HepG2 (cell line): ENCODE measurements around the gene OR1N2. TPM values are rescaled to one million over a fixed set of nuclear protein-coding genes. Genes with fewer than 3 reads are reported as not detected.

Experiments used
- ATAC-seq: fragments of 200-7000 bp; cut with Tn5 transposase; 3 replicates; pipeline ENCODE4 v1.9.1; 2020; ENCODE audit warnings: mild to moderate bottlenecking, moderate library complexity
- BruUV-seq: library from RNA; stranded (reverse); fragments of 400-500 nt; replicated peaks from 2 replicates; lab custom pipeline; 2021; lab: Mats Ljungman, UMichigan
- CTCF ChIA-PET: fragments of 300-600 bp; formaldehyde crosslinking; extraction: SDS; loops from one replicate; lab custom pipeline; 2021; ENCODE audit warnings: low total read pairs, inconsistent platforms, low intra/inter-chr PET ratio; lab: Yijun Ruan, JAX
- POLR2A ChIA-PET: fragments of 350-600 bp; sonication (Branson Sonifier 250); formaldehyde crosslinking; loops from one replicate; lab custom pipeline; 2020; ENCODE audit warnings: antibody characterized with exemption, inconsistent platforms; lab: Yijun Ruan, JAX
- DNase-seq: peaks from one replicate; pipeline ENCODE4 v3.0.0-alpha.2; 2015; ENCODE audit warnings: low spot score
- FAIRE-seq: peaks from 3 replicates; lab custom pipeline; 2011; peaks lifted over from hg19 to GRCh38; lab: Jason Lieb, UNC
- H2AFZ ChIP-seq: one replicate; pipeline ENCODE4 v1.6.1; 2011; ENCODE audit warnings: low read length, inconsistent platforms
- H3K27ac ChIP-seq: fragments of 300-600 bp; 3 replicates; pipeline ENCODE4 v1.8.0; 2011; ENCODE audit warnings: mixed run types, mild to moderate bottlenecking, mixed read lengths, low read length, inconsistent platforms; ENCODE audit not compliant: insufficient read depth; ENCODE audit errors: extremely low read length
- H3K27me3 ChIP-seq, 2 experiments: fragments of 200-600 bp in 1 of 2; 2 replicates in 1 of 2; 3 replicates in 1 of 2; pipeline versions ENCODE4 v1.6.0 to v1.8.0; 2011; ENCODE audit warnings: low read length in 2 of 2, mild to moderate bottlenecking in 2 of 2, moderate library complexity in 2 of 2, inconsistent platforms in 1 of 2; ENCODE audit not compliant: insufficient read depth in 2 of 2, control insufficient read depth in 1 of 2
- H3K36me3 ChIP-seq, 2 experiments: fragments of 200-600 bp in 1 of 2; replicated peaks in 1 of 2; 2 replicates in 1 of 2; 3 replicates in 1 of 2; pipeline versions ENCODE4 v1.5.1 to v1.8.0; 2011; ENCODE audit warnings: low read length in 2 of 2, inconsistent platforms in 1 of 2; ENCODE audit not compliant: insufficient read depth in 2 of 2, control insufficient read depth in 1 of 2
- H3K4me1 ChIP-seq: 2 replicates; pipeline ENCODE4 v1.5.1; 2012; ENCODE audit warnings: low read length, inconsistent platforms; ENCODE audit not compliant: insufficient read depth
- H3K4me2 ChIP-seq: 2 replicates; pipeline ENCODE4 v1.6.0; 2011; ENCODE audit warnings: low read depth, low read length, inconsistent platforms
- H3K4me3 ChIP-seq, 3 experiments: fragments of 200-600 bp in 1 of 3; sonication (generic), shearing (Covaris generic) in 1 of 3; replicated peaks in 1 of 3; 2 replicates each; pipeline ENCODE4 v1.5.1; 2011 to 2016; ENCODE audit warnings: low read length in 3 of 3, inconsistent platforms in 2 of 3, low read depth in 2 of 3, mild to moderate bottlenecking in 2 of 3, control low read depth in 1 of 3, mixed read lengths in 1 of 3; ENCODE audit not compliant: insufficient read depth in 1 of 3
- H3K79me2 ChIP-seq: one replicate; pipeline ENCODE4 v1.6.1; 2011; ENCODE audit warnings: low read length, inconsistent platforms; ENCODE audit not compliant: insufficient read depth
- H3K9ac ChIP-seq: 2 replicates; pipeline ENCODE4 v1.6.0; 2011; ENCODE audit warnings: mild to moderate bottlenecking, low read depth, low read length, inconsistent platforms; ENCODE audit not compliant: insufficient read depth
- H3K9me3 ChIP-seq: 2 replicates; pipeline ENCODE4 v1.5.1; 2012; ENCODE audit warnings: mild to moderate bottlenecking, low read length
- H4K20me1 ChIP-seq: 2 replicates; pipeline ENCODE4 v1.6.0; 2011; ENCODE audit warnings: inconsistent platforms, mild to moderate bottlenecking, low read length, moderate library complexity; ENCODE audit not compliant: insufficient read depth
- GABPA ChIP-seq, 2 experiments: IDR thresholded peaks; 2 replicates each; pipeline ENCODE4 v1.6.1; 2011 to 2016; ENCODE audit warnings: low read depth in 2 of 2, low read length in 1 of 2, missing biosample characterization in 1 of 2, missing genetic modification characterization in 1 of 2
- GATAD1 ChIP-seq: IDR thresholded peaks from 2 replicates; pipeline ENCODE4 v1.6.1; 2016; ENCODE audit warnings: missing genetic modification reagents, missing compliant biosample characterization
- STAT5B ChIP-seq: sonication (generic); formaldehyde crosslinking; IDR thresholded peaks from 2 replicates; pipeline ENCODE4 v1.4.0; 2020; ENCODE audit warnings: missing genetic modification reagents
- TARDBP ChIP-seq: sonication (generic); formaldehyde crosslinking; IDR thresholded peaks from 2 replicates; pipeline ENCODE4 v1.8.0; 2022; ENCODE audit warnings: mild to moderate bottlenecking, missing genetic modification reagents
- ZNF136 ChIP-seq: sonication (generic); formaldehyde crosslinking; IDR thresholded peaks from 2 replicates; pipeline ENCODE4 v1.8.1; 2022; ENCODE audit warnings: low read depth, mild to moderate bottlenecking, moderate library complexity, missing genetic modification reagents
- ZNF615 ChIP-seq: sonication (generic); formaldehyde crosslinking; IDR thresholded peaks from 2 replicates; pipeline ENCODE4 v1.5.0; 2020; ENCODE audit warnings: mild to moderate bottlenecking, missing genetic modification reagents, borderline replicate concordance
- ZSCAN29 ChIP-seq: sonication (generic); formaldehyde crosslinking; conservative IDR thresholded peaks from 2 replicates; pipeline ENCODE4 v1.4.0; 2020; ENCODE audit warnings: mild to moderate bottlenecking, missing genetic modification reagents
- WGBS: methylation state at CpG from one replicate; pipeline ENCODE4 v1.1.6; 2017; ENCODE audit warnings: low lambda C conversion rate; 5-methylcytosine and 5-hydroxymethylcytosine counted together
- in situ Hi-C: cut with HindIII; loops from 2 replicates; pipeline ENCODE4 v1.10.0; 2017; ENCODE audit warnings: low pct_unique_long_range_greater_than_20kb; ENCODE audit not compliant: extremely low pct_ligation_motif_present
- intact Hi-C: fragments of 100-400 bp; cut with micrococcal nuclease; formaldehyde crosslinking; loops from one replicate; pipeline ENCODE4 v1.10.0; 2022; ENCODE audit not compliant: unreplicated experiment
- polyA plus RNA-seq, 8 experiments: library from polyadenylated mRNA; depleted of rRNA in 3 of 8; stranded (reverse) in 7 of 8; unstranded in 1 of 8; fragments of >200 nt; fragmentation: Illumina TruSeq in 4 of 8; extraction: Trizol in 4 of 8; gene quantifications; 2 replicates each; pipeline versions ENCODE4 v1.2.1 to v1.2.3, GENCODE V29; 2011 to 2016; ENCODE audit warnings: low read depth in 4 of 8, missing spikeins in 1 of 8, mixed read lengths in 1 of 8; ENCODE audit not compliant: insufficient read depth in 1 of 8
- total RNA-seq, 5 experiments: library from RNA; depleted of rRNA; stranded (reverse); fragments of >200 nt; fragmentation: Illumina TruSeq; extraction: Trizol; gene quantifications; 2 replicates each; pipeline ENCODE4 v1.2.3, GENCODE V29; 2016; ENCODE audit warnings: low read depth in 1 of 5
- TF ChIP-seq, protein P1 (sequence below): sonication (generic); formaldehyde crosslinking; IDR thresholded peaks from 2 replicates; pipeline ENCODE4 v1.4.0; 2020; ENCODE audit warnings: missing genetic modification reagents
- TF ChIP-seq, protein P2 (sequence below): IDR thresholded peaks from 2 replicates; pipeline ENCODE4 v1.6.1; 2016; ENCODE audit warnings: missing compliant biosample characterization, missing genetic modification reagents, borderline replicate concordance
- TF ChIP-seq, protein P3 (sequence below): IDR thresholded peaks from 2 replicates; pipeline ENCODE4 v1.6.1; 2016; ENCODE audit warnings: missing genetic modification reagents, missing compliant biosample characterization
- TF ChIP-seq, protein P4 (sequence below): sonication (generic); formaldehyde crosslinking; IDR thresholded peaks from 2 replicates; pipeline ENCODE4 v1.5.1; 2020; ENCODE audit warnings: mild to moderate bottlenecking, missing genetic modification reagents, moderate library complexity

Gene OR1N2
- total and polyA plus RNA-seq, 2 of the 13 experiments (the other 11 are each of a cell fraction or from before 2014, with no cell fraction given), result not detected

DNA sequence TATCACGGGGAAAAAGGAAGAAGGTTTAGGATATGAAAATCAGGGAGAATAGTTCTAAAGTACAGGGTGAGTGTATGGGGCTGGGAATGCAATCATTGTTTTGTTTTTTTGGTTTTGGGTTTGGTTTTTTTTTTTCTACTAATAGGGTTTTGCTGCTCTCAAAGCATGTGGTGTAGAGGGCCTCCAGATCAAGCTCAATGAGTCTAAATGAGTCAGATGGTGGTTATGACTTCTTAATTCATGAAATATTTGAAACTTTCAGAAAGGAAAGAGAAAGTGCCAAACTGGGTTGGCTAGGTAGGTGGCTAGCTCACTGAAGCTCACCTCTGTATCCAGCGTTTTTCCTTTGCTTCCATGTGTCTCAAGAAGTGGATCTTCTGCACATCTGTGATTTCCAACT is 19.5 kb downstream of the OR1N2 start:
- Histone ChIP-seq H3K27me3 (no peaks in the 10 kb centered on the region), H3K4me1 (no peaks in the 10 kb centered on the region), H3K79me2 (no peaks in the 10 kb centered on the region), H3K27ac (no peak overlapping the region), H3K4me2 (no peak overlapping the region), H3K4me3 (no peak overlapping the region), H2AFZ (no peak overlapping the region), H4K20me1 (no peaks in the 10 kb centered on the region), H3K9ac (no peak overlapping the region), H3K36me3 (no peaks in the 10 kb centered on the region), H3K9me3 (no peaks in the 10 kb centered on the region)
- no peak for ATAC-seq
- 0% methylated on average over 2 of the region's 2 CpGs for WGBS
- in situ Hi-C loops (no loop called here), intact Hi-C loops (no loop called here)
- BruUV-seq, result no TSS peak
- DNase-seq, result no peak
- FAIRE-seq, result no peak
- TF ChIP-seq ZNF136 (no peak), TARDBP (CRISPR knock-in tag) (no peak)
- POLR2A ChIA-PET, result no interaction called here
- CTCF ChIA-PET, result no interaction called here

DNA sequence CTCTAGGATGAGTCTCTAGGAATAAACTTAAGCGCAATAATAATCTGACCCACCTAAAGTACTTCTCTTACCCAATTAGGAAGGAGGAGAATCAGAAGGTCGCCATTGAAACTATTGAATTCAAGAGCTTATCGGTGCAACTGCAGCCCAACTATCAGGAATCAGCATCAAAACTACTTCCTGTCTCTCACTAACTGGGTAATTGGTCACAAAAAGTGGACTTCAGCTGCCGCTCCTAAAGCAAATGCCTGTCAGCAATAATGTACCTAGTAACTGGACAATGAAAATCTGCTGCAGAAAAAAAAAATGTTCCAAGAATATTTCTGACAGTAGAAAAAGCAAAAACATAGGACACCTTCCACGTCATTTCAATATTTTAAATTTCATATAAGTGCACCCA is 27.0 kb downstream of the OR1N2 start:
- Histone ChIP-seq H3K4me1 (no peaks in the 10 kb centered on the region), H3K9me3 (no peaks in the 10 kb centered on the region), H3K27ac (no peak overlapping the region), H3K9ac (no peak overlapping the region), H2AFZ (no peak overlapping the region), H4K20me1 (no peaks in the 10 kb centered on the region), H3K36me3 (no peaks in the 10 kb centered on the region), H3K4me2 (no peak overlapping the region), H3K79me2 (no peaks in the 10 kb centered on the region), H3K27me3 (no peaks in the 10 kb centered on the region), H3K4me3 (no peak overlapping the region)
- DNase-seq (no peak), FAIRE-seq (no peak), ATAC-seq (no peak)
- POLR2A ChIA-PET, result no interaction called here
- CTCF ChIA-PET, result no interaction called here
- 30% methylated on average over 5 of the region's 5 CpGs for WGBS
- in situ Hi-C loops, result no loop called here
- no TSS peak for BruUV-seq
- no peak for TF ChIP-seq ZSCAN29 (CRISPR knock-in tag)
- TF ChIP-seq STAT5B, result no peak
- TF ChIP-seq, protein P1, sequence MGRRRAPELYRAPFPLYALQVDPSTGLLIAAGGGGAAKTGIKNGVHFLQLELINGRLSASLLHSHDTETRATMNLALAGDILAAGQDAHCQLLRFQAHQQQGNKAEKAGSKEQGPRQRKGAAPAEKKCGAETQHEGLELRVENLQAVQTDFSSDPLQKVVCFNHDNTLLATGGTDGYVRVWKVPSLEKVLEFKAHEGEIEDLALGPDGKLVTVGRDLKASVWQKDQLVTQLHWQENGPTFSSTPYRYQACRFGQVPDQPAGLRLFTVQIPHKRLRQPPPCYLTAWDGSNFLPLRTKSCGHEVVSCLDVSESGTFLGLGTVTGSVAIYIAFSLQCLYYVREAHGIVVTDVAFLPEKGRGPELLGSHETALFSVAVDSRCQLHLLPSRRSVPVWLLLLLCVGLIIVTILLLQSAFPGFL, result no peak
- TF ChIP-seq, protein P2, sequence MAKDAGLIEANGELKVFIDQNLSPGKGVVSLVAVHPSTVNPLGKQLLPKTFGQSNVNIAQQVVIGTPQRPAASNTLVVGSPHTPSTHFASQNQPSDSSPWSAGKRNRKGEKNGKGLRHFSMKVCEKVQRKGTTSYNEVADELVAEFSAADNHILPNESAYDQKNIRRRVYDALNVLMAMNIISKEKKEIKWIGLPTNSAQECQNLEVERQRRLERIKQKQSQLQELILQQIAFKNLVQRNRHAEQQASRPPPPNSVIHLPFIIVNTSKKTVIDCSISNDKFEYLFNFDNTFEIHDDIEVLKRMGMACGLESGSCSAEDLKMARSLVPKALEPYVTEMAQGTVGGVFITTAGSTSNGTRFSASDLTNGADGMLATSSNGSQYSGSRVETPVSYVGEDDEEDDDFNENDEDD (CRISPR knock-in tag), result no peak
- no peak for TF ChIP-seq GABPA (IDR thresholded peaks at IDR 0.05; ENCODE audit: low read depth, low read length)
- no peak for TF ChIP-seq GABPA (CRISPR knock-in tag; IDR thresholded peaks at IDR 0.05; ENCODE audit: low read depth)
- TF ChIP-seq, protein P3, sequence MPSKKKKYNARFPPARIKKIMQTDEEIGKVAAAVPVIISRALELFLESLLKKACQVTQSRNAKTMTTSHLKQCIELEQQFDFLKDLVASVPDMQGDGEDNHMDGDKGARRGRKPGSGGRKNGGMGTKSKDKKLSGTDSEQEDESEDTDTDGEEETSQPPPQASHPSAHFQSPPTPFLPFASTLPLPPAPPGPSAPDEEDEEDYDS, result no peak
- TF ChIP-seq ZNF615, result no peak
- TF ChIP-seq, protein P4, sequence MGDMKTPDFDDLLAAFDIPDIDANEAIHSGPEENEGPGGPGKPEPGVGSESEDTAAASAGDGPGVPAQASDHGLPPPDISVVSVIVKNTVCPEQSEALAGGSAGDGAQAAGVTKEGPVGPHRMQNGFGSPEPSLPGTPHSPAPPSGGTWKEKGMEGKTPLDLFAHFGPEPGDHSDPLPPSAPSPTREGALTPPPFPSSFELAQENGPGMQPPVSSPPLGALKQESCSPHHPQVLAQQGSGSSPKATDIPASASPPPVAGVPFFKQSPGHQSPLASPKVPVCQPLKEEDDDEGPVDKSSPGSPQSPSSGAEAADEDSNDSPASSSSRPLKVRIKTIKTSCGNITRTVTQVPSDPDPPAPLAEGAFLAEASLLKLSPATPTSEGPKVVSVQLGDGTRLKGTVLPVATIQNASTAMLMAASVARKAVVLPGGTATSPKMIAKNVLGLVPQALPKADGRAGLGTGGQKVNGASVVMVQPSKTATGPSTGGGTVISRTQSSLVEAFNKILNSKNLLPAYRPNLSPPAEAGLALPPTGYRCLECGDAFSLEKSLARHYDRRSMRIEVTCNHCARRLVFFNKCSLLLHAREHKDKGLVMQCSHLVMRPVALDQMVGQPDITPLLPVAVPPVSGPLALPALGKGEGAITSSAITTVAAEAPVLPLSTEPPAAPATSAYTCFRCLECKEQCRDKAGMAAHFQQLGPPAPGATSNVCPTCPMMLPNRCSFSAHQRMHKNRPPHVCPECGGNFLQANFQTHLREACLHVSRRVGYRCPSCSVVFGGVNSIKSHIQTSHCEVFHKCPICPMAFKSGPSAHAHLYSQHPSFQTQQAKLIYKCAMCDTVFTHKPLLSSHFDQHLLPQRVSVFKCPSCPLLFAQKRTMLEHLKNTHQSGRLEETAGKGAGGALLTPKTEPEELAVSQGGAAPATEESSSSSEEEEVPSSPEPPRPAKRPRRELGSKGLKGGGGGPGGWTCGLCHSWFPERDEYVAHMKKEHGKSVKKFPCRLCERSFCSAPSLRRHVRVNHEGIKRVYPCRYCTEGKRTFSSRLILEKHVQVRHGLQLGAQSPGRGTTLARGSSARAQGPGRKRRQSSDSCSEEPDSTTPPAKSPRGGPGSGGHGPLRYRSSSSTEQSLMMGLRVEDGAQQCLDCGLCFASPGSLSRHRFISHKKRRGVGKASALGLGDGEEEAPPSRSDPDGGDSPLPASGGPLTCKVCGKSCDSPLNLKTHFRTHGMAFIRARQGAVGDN (CRISPR knock-in tag), result no peak
- TF ChIP-seq GATAD1 (CRISPR knock-in tag), result no peak
- intact Hi-C loops, result no loop called here
